Measurements from ENCODE around the gene IFT80.

- TF ChIP-seq FOXM1 (IDR thresholded peaks at IDR 0.05; ENCODE audit: low read depth, low read length) (no peak), MTA3 (IDR thresholded peaks at IDR 0.05; ENCODE audit: borderline replicate concordance, low read length) (no peak), CREM (IDR thresholded peaks at IDR 0.05; ENCODE audit: low read depth) (no peak), REST (IDR thresholded peaks at IDR 0.05; ENCODE audit: low read depth, low read length) (no peak), SMAD1 (IDR thresholded peaks at IDR 0.05; ENCODE audit: low read depth, partially characterized antibody) (no peak), HDAC6 (IDR thresholded peaks at IDR 0.05; ENCODE audit: unreplicated experiment) (no peak), POLR2A (IDR thresholded peaks at IDR 0.05; ENCODE audit: low read depth, low read length) (no peak), CTCF (IDR thresholded peaks at IDR 0.05 in 2 of 3, conservative IDR thresholded peaks at IDR 0.05 in 1 of 3; ENCODE audit: control insufficient read depth in 2 of 3, extremely low read depth in 1 of 3, insufficient read depth in 1 of 3, low read depth in 3 of 3, low read length in 3 of 3) (no peak), POLR2AphosphoS5 (IDR thresholded peaks at IDR 0.05; ENCODE audit: low read length) (no peak), RAD21 (IDR thresholded peaks at IDR 0.05; ENCODE audit: insufficient read depth, low read depth, low read length) (no peak)
Measured at GRCh38 chr3:160279657-160280056, 119.4 kb downstream of the IFT80 start.

Measured in GM12878 (cell line).